NCI-H1105 (cell line): ENCODE results near the gene ST7.

ENCODE experiments used
- DNase-seq: peaks from one replicate; lab custom pipeline; 2025; lab: John Stamatoyannopoulos, UW

The ST7 gene

DNA sequence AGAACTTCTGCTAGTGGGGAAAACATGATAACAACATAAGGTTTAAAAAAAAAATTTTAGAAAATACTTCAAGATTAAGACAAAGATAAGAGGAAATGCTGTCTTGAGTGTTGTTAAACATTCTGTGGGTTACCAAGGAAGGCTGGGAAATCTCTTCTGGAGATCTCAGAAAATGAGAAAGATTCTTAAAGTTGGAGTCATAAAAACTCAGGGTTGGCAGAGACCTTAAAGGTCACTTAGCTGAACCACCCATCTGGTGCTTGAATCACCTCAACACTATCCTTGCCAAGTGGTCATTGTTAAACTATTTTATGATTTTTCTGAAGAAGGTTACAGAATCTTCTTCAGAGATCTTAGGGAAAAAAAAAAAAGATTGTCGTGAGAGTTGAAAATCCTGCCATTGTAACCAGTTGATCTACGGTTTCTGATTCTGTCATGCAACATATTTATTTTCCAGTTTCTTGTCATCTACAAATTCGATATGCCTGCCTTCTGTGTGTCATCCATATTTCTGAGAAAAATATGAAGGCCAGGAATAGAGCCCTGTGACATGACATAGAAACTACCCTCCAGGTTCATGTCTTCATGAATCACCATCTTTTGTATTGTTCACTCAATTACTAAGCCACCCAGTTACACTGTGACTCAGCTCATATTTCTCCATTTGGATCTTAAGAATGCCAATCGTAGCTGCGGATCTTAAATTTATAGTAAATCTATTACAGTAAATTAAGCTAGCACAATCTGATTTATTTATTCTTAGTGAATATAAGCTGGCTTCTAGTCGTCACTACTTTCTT lies 179.2 kb downstream of the ST7 start:
- no peak for DNase-seq

- DNase-seq, result no peak
Measured at GRCh38 chr7:117133125-117133524, 179.8 kb downstream of the ST7 start.

GRCh38 chr7:117134411-117134810 lies 181.1 kb downstream of the ST7 start:
- DNase-seq, result no peak

- DNase-seq, result no peak
Measured at GRCh38 chr7:117134889-117135552, 181.7 kb downstream of the ST7 start.

DNA sequence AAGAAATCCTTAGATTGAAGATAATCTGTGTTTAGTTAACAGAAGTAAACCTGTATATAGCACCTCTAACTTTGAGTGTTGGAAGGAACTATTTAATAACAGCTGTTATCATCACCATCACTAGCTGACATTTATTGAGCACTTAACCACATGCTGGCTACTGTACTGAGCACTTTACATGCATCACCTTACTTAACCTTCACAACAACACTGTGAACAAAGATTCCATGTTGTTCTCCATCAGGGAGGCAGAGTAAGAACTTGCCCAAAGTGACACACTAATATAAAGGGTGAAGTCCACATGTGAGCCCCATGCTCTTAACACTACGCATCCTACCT lies 182.2 kb downstream of the ST7 start:
- DNase-seq, result no peak

DNA sequence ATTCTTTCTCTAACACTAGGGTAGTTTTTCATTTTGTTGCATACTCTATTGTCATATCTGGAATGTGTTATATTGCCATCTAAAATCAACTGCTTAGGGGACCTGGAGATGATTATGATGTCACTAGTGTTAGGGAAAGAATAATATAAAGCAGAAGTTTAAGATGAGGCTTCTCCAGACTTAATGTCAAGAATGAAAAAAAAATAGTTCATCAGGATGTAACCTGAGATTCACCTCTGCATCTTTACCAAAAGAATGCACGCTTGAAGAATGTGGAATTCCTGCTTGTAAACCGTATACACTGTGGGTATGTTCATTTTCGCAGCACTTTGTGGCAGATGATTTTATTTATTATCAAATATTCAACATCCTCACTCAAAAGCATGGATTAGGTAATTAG lies 184.6 kb downstream of the ST7 start:
- no peak for DNase-seq

DNA sequence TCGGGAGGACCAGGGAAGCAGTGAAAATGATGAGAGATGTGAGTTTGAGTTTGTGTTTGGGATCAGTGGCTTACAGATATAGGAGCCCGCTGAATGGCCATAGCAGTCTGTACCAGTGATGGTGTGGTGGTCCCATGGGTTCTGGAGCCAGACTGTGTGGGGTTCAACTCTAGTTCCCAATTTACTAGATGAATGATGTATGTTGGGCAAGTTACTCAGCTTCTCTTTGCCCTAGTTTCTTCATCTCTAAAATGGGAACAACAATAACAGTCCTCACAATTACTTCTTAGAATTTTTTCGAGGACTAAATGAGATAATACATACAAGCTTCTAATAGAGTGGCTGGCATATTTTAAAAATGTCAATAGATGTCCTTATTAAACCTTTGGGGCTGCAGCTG lies 185.2 kb downstream of the ST7 start:
- DNase-seq, result no peak

- DNase-seq, result no peak
Measured at GRCh38 chr7:117138981-117139380, 185.7 kb downstream of the ST7 start.

DNA sequence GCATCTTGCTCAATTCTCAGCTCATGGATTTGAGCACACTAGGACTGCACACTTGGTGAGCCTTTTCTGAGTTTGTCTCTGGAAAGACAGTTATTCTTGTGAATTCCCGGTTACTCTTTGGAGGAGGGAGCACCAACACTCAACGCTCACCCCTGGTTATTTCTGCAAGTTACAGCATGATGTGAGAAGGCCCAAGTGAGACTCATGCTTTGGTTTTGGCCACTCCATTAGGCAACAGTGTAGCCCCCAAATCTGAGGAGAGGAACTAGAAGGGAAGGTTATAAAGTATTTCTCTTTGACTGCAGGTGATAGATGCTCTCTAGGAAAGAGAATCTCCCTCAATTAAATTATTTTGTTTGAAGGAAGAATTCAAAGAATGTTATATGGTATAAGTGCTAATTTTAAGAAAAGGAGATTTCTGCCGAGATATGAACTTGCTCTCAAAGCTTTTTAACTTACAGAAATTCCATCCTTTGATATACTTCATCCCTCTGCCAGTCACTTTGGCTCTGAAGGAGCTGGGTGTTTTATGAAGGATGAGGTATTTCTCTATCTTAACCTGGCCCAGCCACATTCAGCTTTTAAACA lies 186.2 kb downstream of the ST7 start:
- no peak for DNase-seq

DNA sequence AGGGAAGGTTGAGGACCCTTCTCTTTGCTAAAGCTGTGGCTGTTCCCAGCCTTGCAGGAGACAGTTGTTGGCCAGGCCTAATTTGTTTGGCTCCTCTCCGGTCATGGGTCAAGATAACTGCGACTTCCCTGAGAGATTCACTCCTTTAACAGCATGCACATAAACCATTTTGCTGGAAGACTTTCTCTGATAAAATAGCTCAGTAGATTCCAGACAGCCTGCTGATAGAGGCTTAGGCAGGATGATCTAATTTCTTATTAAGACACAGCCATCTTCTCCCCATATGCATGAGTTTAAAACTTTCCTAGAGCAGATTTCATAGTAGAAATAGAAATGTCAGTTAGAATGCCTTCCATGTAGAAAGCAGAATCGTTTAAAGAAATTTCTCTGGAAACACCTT lies 187.6 kb downstream of the ST7 start:
- no peak for DNase-seq

DNA sequence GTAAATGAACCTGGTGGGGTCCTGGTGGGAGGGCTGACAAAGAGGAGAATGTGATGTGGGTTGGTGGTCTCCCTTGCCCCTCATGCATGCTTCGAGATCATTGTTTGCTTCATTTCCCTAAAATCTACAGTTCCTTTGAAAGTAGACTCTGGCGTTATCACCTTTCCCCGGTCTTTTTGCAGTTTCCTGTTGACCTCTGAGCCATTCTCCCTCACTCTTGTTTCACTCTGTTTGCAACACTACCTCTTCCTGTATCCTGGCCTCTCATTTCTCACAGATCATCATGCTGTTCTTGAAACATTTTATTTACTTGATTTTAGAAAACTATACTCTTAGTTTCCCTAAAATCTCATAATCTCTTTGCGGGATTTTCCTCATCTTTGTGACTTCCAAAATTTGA lies 189.8 kb downstream of the ST7 start:
- DNase-seq, result no peak

DNA sequence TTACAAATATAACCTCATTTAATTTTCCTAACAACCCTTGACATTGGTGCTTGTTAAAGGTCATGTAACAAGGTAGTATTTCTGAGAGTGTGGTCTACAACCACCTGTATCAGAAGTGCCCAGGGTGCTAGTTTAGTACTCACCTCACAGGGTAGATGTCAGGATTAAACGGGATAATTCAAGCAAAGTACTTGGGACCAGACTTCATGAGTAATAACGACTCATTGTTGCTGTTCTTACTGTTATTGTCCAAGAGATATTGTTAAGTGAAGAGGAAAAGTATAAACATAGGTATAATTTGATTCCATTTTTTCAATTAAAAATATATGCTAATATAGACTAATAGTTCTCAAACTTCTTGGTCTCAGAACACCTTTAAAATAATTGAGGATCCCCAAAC lies 190.3 kb downstream of the ST7 start:
- DNase-seq, result no peak

DNA sequence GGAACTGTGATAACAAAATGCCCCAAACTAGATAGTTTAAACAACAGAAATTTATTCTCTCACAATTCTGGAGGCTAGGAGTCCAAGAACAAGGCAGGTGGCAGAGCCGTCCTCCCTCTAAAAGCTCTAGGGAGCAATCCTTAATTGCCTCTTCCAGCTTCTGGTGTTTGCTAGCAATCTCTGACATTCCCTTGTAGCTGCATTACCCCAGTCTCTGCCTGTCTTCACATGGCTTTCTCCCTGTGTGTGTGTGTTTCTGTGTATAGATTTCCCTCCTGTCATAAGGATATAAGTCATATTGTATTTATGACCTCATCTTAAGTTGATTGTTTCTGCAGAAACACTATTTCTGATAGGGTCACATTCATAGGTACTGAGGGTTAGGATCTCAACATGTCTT lies 192.0 kb downstream of the ST7 start:
- no peak for DNase-seq

DNA sequence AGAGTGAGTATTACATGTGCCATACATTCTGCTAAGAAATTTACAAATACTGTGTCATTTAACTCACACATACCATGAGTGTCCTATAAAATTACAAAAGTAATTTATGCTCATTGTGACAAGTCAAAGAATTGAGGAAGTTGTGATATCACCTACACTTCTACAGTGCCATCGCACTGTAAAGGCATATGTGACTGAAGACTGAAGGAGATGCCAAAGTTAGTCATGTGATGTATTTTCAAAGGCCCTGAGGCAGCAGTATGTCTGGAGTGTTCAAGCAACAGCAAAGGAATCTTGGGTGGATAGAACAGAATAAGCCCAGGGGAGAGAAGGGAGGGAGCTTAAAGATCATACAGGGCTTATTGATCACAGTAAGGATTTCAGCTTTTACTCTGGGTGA lies 192.8 kb downstream of the ST7 start:
- no peak for DNase-seq

- DNase-seq, result no peak
Measured at GRCh38 chr7:117146511-117146910, 193.2 kb downstream of the ST7 start.

- no peak for DNase-seq
Measured at GRCh38 chr7:117148971-117149370, 195.7 kb downstream of the ST7 start.

DNA sequence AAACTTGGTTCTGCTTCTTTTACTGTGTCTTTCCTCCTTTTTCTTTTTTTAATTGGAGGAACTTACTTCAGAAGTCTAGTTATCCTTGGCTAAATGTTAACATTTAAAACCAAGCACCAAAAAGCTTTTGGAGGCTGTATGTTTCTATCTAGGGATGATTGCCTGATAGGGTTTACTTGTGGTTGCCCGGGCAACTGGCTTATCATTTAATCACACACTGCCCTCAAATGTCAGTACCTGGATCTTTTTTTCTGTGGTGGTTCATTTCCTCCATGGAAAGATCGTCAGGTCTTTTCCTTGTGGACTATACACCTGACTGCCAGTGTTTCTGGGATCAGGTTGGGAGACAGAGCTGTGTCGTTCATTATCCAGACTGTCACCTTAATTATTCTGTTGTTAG lies 196.4 kb downstream of the ST7 start:
- DNase-seq, result no peak

DNA sequence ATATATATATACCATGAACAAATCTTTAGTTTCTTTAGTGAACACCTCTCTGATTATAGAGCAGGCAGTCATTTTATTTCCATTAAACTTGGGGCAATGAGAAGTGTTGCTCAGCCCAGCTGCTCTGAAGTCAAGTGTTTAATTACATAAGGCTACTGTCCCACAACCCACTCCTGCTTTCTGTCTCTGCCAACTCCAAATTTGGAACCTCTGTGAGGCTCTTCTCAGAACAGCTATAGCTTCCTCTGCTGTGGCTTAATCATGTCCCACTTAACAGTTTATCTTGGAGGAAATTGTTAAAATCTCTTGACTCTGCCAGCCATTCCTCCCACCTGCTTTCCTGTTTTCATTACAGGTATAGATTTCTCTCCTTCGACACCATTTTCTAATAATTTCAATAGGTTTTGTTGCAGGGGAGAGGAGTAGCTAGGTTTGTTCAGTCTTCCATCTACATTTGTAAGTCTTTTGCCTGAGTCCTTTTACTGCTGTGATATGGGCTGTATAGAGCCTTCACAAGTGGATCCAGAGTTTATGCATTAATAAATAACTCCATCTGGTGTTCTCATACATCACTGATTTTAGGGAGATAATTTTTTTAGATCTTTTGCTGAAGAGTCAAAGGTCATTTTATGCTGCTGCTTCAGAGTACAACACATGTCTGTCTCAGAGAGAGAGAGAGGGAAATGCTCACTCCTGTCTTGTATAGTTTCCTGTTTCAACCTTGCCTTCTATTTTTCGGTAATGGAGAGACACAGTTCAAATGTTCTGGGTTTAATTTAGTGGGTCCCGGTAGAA lies 199.1 kb downstream of the ST7 start:
- peak; percentile 45 for DNase-seq

DNA sequence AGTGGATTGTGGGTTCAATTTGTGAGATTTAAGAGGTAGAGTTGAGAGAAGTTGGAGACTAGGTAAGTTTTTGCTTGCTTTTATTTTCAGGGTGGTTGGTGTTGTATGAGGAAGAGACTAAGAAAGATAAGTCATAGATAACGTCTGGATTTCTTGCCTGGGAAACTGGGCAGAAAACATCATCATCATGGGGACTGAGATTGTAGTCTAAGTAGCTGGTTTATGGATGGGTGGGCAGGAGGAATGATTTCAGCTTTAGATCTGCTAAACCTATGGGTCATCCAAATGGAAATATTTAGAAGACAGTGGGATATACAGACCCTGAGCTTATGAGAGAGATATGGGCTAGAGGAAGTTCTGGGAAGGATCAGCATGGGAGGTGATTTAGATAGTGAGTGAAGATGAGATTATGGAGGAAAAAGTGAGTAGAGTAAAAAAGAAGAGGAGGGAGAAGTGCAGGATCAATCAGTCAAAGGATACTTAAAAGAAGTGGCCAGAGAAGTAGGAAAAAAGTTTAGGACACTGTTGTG lies 199.8 kb downstream of the ST7 start:
- no peak for DNase-seq

GRCh38 chr7:117154721-117155120 lies 201.4 kb downstream of the ST7 start:
- DNase-seq, result no peak

GRCh38 chr7:117155694-117156093 lies 202.4 kb downstream of the ST7 start:
- no peak for DNase-seq
